H1 (cell line): ENCODE results near the gene MRPL19. TPM values are rescaled to one million over a fixed set of nuclear protein-coding genes. Genes with fewer than 3 reads are reported as not detected.

Experiments used
- CTCF ChIA-PET: fragments of 300-600 bp; sonication (Branson Sonifier 250); formaldehyde crosslinking; loops from one replicate; lab custom pipeline; 2021; ENCODE audit not compliant: partially characterized antibody; lab: Charles Lee
- POLR2A ChIA-PET: fragments of 300-600 bp; sonication (Branson Sonifier 250); formaldehyde crosslinking; loops from one replicate; lab custom pipeline; 2021; ENCODE audit warnings: inconsistent platforms; ENCODE audit not compliant: partially characterized antibody; lab: Charles Lee
- DNase-seq, 2 experiments: peaks; one replicate each; pipeline versions ENCODE4 v3.0.0 to v3.0.0-alpha.2; 2010 to 2022; ENCODE audit warnings: low spot score in 2 of 2, low read depth in 1 of 2, mixed read lengths in 1 of 2
- FAIRE-seq: peaks from 2 replicates; lab custom pipeline; 2011; peaks lifted over from hg19 to GRCh38; lab: Jason Lieb, UNC
- H2AFZ ChIP-seq: 2 replicates; pipeline ENCODE4 v1.8.1; 2012; ENCODE audit warnings: low read length, inconsistent platforms
- H2AK5ac ChIP-seq: 2 replicates; pipeline ENCODE4 v1.6.1; 2013; ENCODE audit warnings: low read depth, low read length
- H2BK120ac ChIP-seq: replicated peaks from 2 replicates; pipeline ENCODE3; 2013; ENCODE audit warnings: low read depth, low read length, inconsistent platforms
- H2BK12ac ChIP-seq: 2 replicates; pipeline ENCODE4 v1.6.1; 2013; ENCODE audit warnings: low read depth, low read length
- H2BK15ac ChIP-seq: 2 replicates; pipeline ENCODE4 v1.6.1; 2013; ENCODE audit warnings: low read length
- H2BK20ac ChIP-seq: 2 replicates; pipeline ENCODE4 v1.6.1; 2013; ENCODE audit warnings: low read length
- H2BK5ac ChIP-seq: 2 replicates; pipeline ENCODE4 v1.6.1; 2013; ENCODE audit warnings: low read depth, low read length
- H3K14ac ChIP-seq: 2 replicates; pipeline ENCODE4 v1.6.1; 2013; ENCODE audit warnings: inconsistent platforms; ENCODE audit not compliant: insufficient read length
- H3K18ac ChIP-seq: 2 replicates; pipeline ENCODE4 v1.6.1; 2013; ENCODE audit warnings: low read length; ENCODE audit errors: extremely low read depth
- H3K23ac ChIP-seq: 2 replicates; pipeline ENCODE4 v1.6.1; 2013; ENCODE audit warnings: inconsistent platforms; ENCODE audit not compliant: insufficient read length
- H3K23me2 ChIP-seq: 2 replicates; pipeline ENCODE4 v1.6.1; 2013; ENCODE audit warnings: low read depth, low read length
- H3K27ac ChIP-seq: 2 replicates; pipeline ENCODE4 v1.6.1; 2011; ENCODE audit warnings: low read depth, low read length, inconsistent platforms
- H3K27me3 ChIP-seq, 4 experiments: replicated peaks in 1 of 4; 1 replicate in 1 of 4; 2 replicates in 3 of 4; pipeline versions ENCODE4 v1.6.1 to v1.8.1; 2011 to 2013; ENCODE audit warnings: low read length in 3 of 4, mild to moderate bottlenecking in 3 of 4, inconsistent platforms in 2 of 4, mixed read lengths in 2 of 4, moderate library complexity in 1 of 4; ENCODE audit not compliant: control insufficient read depth in 3 of 4, insufficient read depth in 3 of 4; ENCODE audit errors: extremely low read depth in 1 of 4
- H3K36me3 ChIP-seq, 4 experiments: 2 replicates each; pipeline versions ENCODE4 v1.6.1 to v1.8.1; 2011 to 2013; ENCODE audit warnings: mild to moderate bottlenecking in 4 of 4, low read length in 3 of 4, moderate library complexity in 2 of 4, control low read depth in 1 of 4, inconsistent platforms in 1 of 4; ENCODE audit not compliant: insufficient read depth in 4 of 4, control insufficient read depth in 2 of 4
- H3K4ac ChIP-seq: replicated peaks from 2 replicates; pipeline ENCODE3; 2013; ENCODE audit warnings: low read length, low read depth, mixed read lengths, inconsistent platforms; ENCODE audit not compliant: insufficient read length
- H3K4me1 ChIP-seq, 4 experiments: replicated peaks in 1 of 4; 1 replicate in 1 of 4; 2 replicates in 3 of 4; pipeline versions ENCODE4 v1.6.1 to v1.8.1; 2011 to 2013; ENCODE audit warnings: low read length in 3 of 4, inconsistent platforms in 2 of 4, mixed read lengths in 1 of 4; ENCODE audit not compliant: insufficient read depth in 4 of 4, control insufficient read depth in 3 of 4
- H3K4me2 ChIP-seq, 2 experiments: 2 replicates each; pipeline versions ENCODE4 v1.6.1 to v1.8.1; 2011 to 2013; ENCODE audit warnings: low read depth in 2 of 2, low read length in 2 of 2, control low read depth in 1 of 2, inconsistent platforms in 1 of 2, mild to moderate bottlenecking in 1 of 2; ENCODE audit not compliant: insufficient read depth in 1 of 2
- H3K4me3 ChIP-seq, 4 experiments: fragments of 200-600, 300-600 bp in 1 of 4; sonication (generic), shearing (Covaris generic), sonication (Bioruptor Twin) in 1 of 4; 2 replicates each; pipeline versions ENCODE4 v1.5.1 to v1.8.1; 2011 to 2016; ENCODE audit warnings: low read length in 4 of 4, low read depth in 3 of 4, control low read depth in 2 of 4, inconsistent platforms in 2 of 4, mild to moderate bottlenecking in 2 of 4, mixed read lengths in 1 of 4, moderate library complexity in 1 of 4; ENCODE audit not compliant: insufficient read depth in 2 of 4; ENCODE audit errors: extremely low read depth in 1 of 4
- H3K56ac ChIP-seq: replicated peaks from 2 replicates; pipeline ENCODE3; 2013; ENCODE audit warnings: low read depth, mild to moderate bottlenecking, mixed read lengths, low read length, inconsistent platforms; ENCODE audit not compliant: insufficient read length
- H3K79me1 ChIP-seq: 2 replicates; pipeline ENCODE4 v1.6.1; 2013; ENCODE audit warnings: low read depth, low read length, control low read depth
- H3K79me2 ChIP-seq, 2 experiments: 2 replicates each; pipeline versions ENCODE4 v1.6.1 to v1.8.1; 2012 to 2013; ENCODE audit warnings: low read length in 2 of 2, mild to moderate bottlenecking in 2 of 2, inconsistent platforms in 1 of 2; ENCODE audit not compliant: insufficient read depth in 2 of 2, control insufficient read depth in 1 of 2
- H3K9ac ChIP-seq, 4 experiments: replicated peaks in 1 of 4; 1 replicate in 1 of 4; 2 replicates in 3 of 4; pipeline versions ENCODE4 v1.6.1 to v1.8.1; 2011 to 2013; ENCODE audit warnings: low read depth in 3 of 4, low read length in 3 of 4, control low read depth in 2 of 4, mild to moderate bottlenecking in 2 of 4, moderate library complexity in 2 of 4, inconsistent platforms in 1 of 4; ENCODE audit errors: extremely low read depth in 1 of 4
- H3K9me3 ChIP-seq, 2 experiments: 2 replicates each; pipeline versions ENCODE4 v1.6.1 to v1.8.1; 2012 to 2013; ENCODE audit warnings: mild to moderate bottlenecking in 2 of 2, moderate library complexity in 2 of 2, control low read depth in 1 of 2, inconsistent platforms in 1 of 2, low read depth in 1 of 2, low read length in 1 of 2, mixed read lengths in 1 of 2; ENCODE audit not compliant: insufficient read depth in 2 of 2
- H4K20me1 ChIP-seq, 2 experiments: replicated peaks in 1 of 2; 2 replicates each; pipeline versions ENCODE3 to v1.8.1; 2011 to 2013; ENCODE audit warnings: inconsistent platforms in 2 of 2, low read length in 2 of 2, mild to moderate bottlenecking in 1 of 2; ENCODE audit not compliant: insufficient read depth in 2 of 2, control insufficient read depth in 1 of 2
- H4K5ac ChIP-seq: 2 replicates; pipeline ENCODE4 v1.6.1; 2013; ENCODE audit warnings: low read length, low read depth, mixed read lengths, inconsistent platforms; ENCODE audit not compliant: insufficient read length
- H4K8ac ChIP-seq: 2 replicates; pipeline ENCODE4 v1.8.0; 2013; ENCODE audit warnings: mild to moderate bottlenecking, moderate library complexity, low read length, inconsistent platforms; ENCODE audit not compliant: insufficient read depth; ENCODE audit errors: extremely low read depth
- H4K91ac ChIP-seq: replicated peaks from 2 replicates; pipeline ENCODE3; 2013; ENCODE audit warnings: low read length, mixed read lengths, inconsistent platforms; ENCODE audit not compliant: insufficient read length
- CREB1 ChIP-seq: IDR thresholded peaks from 2 replicates; pipeline ENCODE4 v1.6.1; 2012; ENCODE audit warnings: inconsistent platforms
- RAD21 ChIP-seq, 2 experiments: IDR thresholded peaks in 1 of 2; conservative IDR thresholded peaks in 1 of 2; 2 replicates each; pipeline ENCODE4 v1.6.1; 2011; ENCODE audit warnings: low read depth in 2 of 2, low read length in 2 of 2, improper control_type of control experiment in 1 of 2, inconsistent platforms in 1 of 2, mild to moderate bottlenecking in 1 of 2, moderate library complexity in 1 of 2
- RXRA ChIP-seq: IDR thresholded peaks from 2 replicates; pipeline ENCODE4 v1.6.1; 2011; ENCODE audit warnings: low read depth, mild to moderate bottlenecking, low read length, moderate library complexity; ENCODE audit not compliant: insufficient read depth
- TCF12 ChIP-seq: IDR thresholded peaks from 2 replicates; pipeline ENCODE4 v1.6.1; 2011; ENCODE audit warnings: low read depth, mild to moderate bottlenecking, low read length
- TEAD4 ChIP-seq: IDR thresholded peaks from 2 replicates; pipeline ENCODE4 v1.6.1; 2012; ENCODE audit warnings: low read depth, low read length, inconsistent platforms, mixed read lengths
- ZNF274 ChIP-seq: IDR thresholded peaks from 2 replicates; pipeline ENCODE4 v1.7.0; 2012; ENCODE audit warnings: low read length, borderline replicate concordance; ENCODE audit errors: extremely low read depth
- WGBS, 2 experiments: shearing (Covaris generic) in 1 of 2; methylation state at CpG; one replicate each; pipeline versions ENCODE4 v1.1.6 to v1.1.7; 2013 to 2015; ENCODE audit warnings: low lambda C conversion rate in 2 of 2, mixed read lengths in 2 of 2, inconsistent platforms in 1 of 2, low coverage in 1 of 2, missing lambda C conversion rate in 1 of 2; ENCODE audit not compliant: insufficient replicate concordance in 2 of 2, insufficient coverage in 1 of 2, insufficient read length in 1 of 2; ENCODE audit errors: extremely low coverage in 1 of 2, missing lambda C conversion rate in 1 of 2; 5-methylcytosine and 5-hydroxymethylcytosine counted together
- polyA plus RNA-seq, 7 experiments: library from polyadenylated mRNA; depleted of rRNA in 3 of 7; stranded (reverse) in 5 of 7; unstranded in 2 of 7; fragments of >200 nt in 5 of 7; fragments of 200-250 nt in 2 of 7; gene quantifications; 1 replicate in 5 of 7; 2 replicates in 1 of 7; 4 replicates in 1 of 7; pipeline versions ENCODE4 v1.2.1 to v1.2.3, GENCODE V29; 2011 to 2013; ENCODE audit warnings: missing spikeins in 2 of 7, mixed read lengths in 2 of 7
- total RNA-seq: library from RNA; stranded (reverse); fragmentation: NEBNext Ultra II Directional; extraction: Animal tissue kit (Norgen Biotek cat#: 25700); gene quantifications from 2 replicates; pipeline ENCODE4 v1.2.1, GENCODE V29; 2021
- TF ChIP-seq, protein P1 (sequence below): IDR thresholded peaks from 2 replicates; pipeline ENCODE4 v1.6.1; 2012; ENCODE audit warnings: inconsistent platforms
- TF ChIP-seq, protein P2 (sequence below), 3 experiments: IDR thresholded peaks; 1 replicate in 2 of 3; 2 replicates in 1 of 3; pipeline versions ENCODE4 v1.5.1 to v1.6.1; 2011; ENCODE audit warnings: low read length in 3 of 3, mild to moderate bottlenecking in 3 of 3, inconsistent platforms in 2 of 3, low read depth in 1 of 3, moderate library complexity in 1 of 3; ENCODE audit not compliant: insufficient read depth in 1 of 3; ENCODE audit errors: control extremely low read depth in 1 of 3

Gene MRPL19
- total and polyA plus RNA-seq, 2 of the 8 experiments (the other 6 are each of a cell fraction or from before 2014, with no cell fraction given), result 18.1 to 75.2 TPM

DNA sequence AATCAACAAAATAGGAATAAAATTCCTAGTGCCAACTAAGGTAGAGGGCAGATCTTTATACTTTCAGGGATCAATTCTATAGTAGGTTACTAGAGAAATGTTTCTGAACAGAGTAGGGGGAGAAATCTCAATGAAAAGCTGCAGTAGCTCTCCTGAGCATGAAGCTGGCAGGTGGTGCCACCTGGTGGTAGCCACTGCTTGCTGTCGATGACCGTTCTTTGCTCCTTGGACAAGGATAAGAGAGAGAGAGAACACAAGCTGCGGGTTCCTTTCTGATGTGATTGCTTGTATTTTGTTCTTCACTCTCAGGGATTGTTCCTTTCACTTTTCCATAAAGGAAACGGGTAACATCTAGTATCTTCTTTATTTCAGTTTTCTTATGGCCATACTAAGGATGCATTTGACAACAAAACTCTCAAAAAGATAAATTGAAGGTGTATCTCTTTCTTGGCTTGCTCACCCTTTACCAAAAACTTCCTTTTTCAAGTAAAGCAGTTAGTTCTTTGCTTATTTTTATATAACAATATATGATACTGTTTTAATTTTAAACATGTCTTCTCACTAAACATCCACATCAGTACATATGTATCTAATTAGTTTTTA is 18.6 kb upstream of the MRPL19 start:
- Histone ChIP-seq H3K9ac (no peak overlapping the region), H3K79me2 (no peaks in the 10 kb centered on the region), H3K4me1 (no peaks in the 10 kb centered on the region), H2BK15ac (no peak overlapping the region), H3K27me3 (no peaks in the 10 kb centered on the region), H4K5ac (no peak overlapping the region), H3K9me3 (no peaks in the 10 kb centered on the region), H3K23me2 (no peaks in the 10 kb centered on the region), H3K23ac (no peak overlapping the region), H2BK12ac (no peak overlapping the region), H3K56ac (no peak overlapping the region), H2BK120ac (no peak overlapping the region), H3K4me2 (no peak overlapping the region), H3K14ac (no peak overlapping the region), H3K36me3 (no peaks in the 10 kb centered on the region), H3K27ac (no peak overlapping the region), H4K8ac (no peak overlapping the region), H3K18ac (no peak overlapping the region), H2BK20ac (no peak overlapping the region), H3K4me3 (no peak overlapping the region), H2BK5ac (no peak overlapping the region), H4K20me1 (no peaks in the 10 kb centered on the region), H2AK5ac (no peak overlapping the region), H4K91ac (no peak overlapping the region), H3K4ac (no peak overlapping the region), H2AFZ (no peak overlapping the region), H3K79me1 (no peaks in the 10 kb centered on the region)
- ChIA-PET CTCF (interaction anchor here (0.7 to 6.4 kb wide), 20 partner anchors 9 to 453 kb away, joined by 3 to 65 read pairs (median 5); partner anchors contain the start of gene EVA1A), POLR2A (no interaction called here)
- TF ChIP-seq TEAD4 (0 out of 2 replicates have a peak, but pooled peaks have one; percentile 8), RXRA (0 out of 2 replicates have a peak, but pooled peaks have one; percentile 21), RAD21 (IDR thresholded peaks at IDR 0.05 in 1 of 2, conservative IDR thresholded peaks at IDR 0.05 in 1 of 2; ENCODE audit: low read depth in 2 of 2, low read length in 2 of 2) (peak; percentile 88 to 89), TCF12 (no peak), ZNF274 (no peak), CREB1 (0 out of 2 replicates have a peak, but pooled peaks have one; percentile 26)
- TF ChIP-seq, protein P1, sequence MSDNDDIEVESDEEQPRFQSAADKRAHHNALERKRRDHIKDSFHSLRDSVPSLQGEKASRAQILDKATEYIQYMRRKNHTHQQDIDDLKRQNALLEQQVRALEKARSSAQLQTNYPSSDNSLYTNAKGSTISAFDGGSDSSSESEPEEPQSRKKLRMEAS, result no peak
- TF ChIP-seq, protein P2, sequence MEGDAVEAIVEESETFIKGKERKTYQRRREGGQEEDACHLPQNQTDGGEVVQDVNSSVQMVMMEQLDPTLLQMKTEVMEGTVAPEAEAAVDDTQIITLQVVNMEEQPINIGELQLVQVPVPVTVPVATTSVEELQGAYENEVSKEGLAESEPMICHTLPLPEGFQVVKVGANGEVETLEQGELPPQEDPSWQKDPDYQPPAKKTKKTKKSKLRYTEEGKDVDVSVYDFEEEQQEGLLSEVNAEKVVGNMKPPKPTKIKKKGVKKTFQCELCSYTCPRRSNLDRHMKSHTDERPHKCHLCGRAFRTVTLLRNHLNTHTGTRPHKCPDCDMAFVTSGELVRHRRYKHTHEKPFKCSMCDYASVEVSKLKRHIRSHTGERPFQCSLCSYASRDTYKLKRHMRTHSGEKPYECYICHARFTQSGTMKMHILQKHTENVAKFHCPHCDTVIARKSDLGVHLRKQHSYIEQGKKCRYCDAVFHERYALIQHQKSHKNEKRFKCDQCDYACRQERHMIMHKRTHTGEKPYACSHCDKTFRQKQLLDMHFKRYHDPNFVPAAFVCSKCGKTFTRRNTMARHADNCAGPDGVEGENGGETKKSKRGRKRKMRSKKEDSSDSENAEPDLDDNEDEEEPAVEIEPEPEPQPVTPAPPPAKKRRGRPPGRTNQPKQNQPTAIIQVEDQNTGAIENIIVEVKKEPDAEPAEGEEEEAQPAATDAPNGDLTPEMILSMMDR (IDR thresholded peaks at IDR 0.05; ENCODE audit: control extremely low read depth in 1 of 3, insufficient read depth in 1 of 3, low read depth in 1 of 3, low read length in 3 of 3), result peak; percentile 90 to 93 (median 90)
- peak; percentile 84 for FAIRE-seq
- peak in 1 of 2 experiments; percentile 85 for DNase-seq
- WGBS, 2 experiments, result 19% methylated on average over 4 of the region's 4 CpGs; no CpG with 5 or more reads in 1 of the 2 experiments
